Stimulated activated CD8-positive, alpha-beta memory T cell treated with anti-CD3 and anti-CD28 coated beads, Interleukin-4, amount 100 ng/mL, for 48 hours (primary cell): ENCODE measurements around the gene GPR137C.
A peak's percentile ranks its signal among the peaks of the same experiment; 100 is the strongest.
"Not testable (repeated sequence)": the region's sequence is repeated elsewhere in the genome, so short reads cannot be mapped to it uniquely, and the experiment has no call there.

Experiments used
- DNase-seq: peaks from one replicate; pipeline ENCODE4 v3.0.0-alpha.2; 2020

The GPR137C gene

DNA sequence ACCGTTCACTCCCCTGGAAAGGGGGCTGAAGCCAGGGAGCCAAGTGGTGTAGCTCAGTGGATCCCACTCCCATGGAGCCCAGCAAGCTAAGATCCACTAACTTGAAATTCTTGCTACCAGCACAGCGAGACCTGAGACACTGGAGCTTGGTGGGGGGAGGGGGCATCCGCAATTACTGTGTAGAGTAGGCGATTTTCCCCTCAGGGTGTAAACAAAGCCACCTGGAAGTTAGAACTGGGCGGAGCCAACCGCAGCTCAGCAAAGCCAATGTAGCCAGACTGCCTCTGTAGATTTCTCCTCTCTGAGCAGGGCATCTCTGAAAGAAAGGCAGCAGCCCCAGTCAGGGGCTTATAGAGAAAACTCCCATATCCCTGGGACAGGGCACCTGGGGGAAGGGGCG lies 15.8 kb downstream of the GPR137C start:
- DNase-seq = not testable (repeated sequence)

DNA sequence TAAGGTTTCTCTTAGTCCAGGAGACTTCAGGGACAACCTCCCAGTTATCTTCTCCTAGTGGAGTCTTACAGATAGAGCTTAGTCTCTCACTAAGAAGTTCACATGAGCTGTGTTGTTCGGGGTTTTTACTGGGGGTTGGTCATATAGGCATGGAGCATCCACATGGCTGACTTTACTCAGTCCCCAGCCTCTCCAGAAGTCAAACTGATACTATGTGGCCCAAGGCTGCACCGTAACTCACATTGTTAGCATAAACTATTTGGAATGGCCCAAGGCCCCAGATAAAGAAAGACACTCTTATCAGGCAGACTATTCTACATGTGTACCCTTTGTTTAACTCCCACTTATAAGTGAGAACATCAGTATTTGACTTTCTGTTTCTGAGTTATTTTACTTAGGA lies 23.2 kb downstream of the GPR137C start:
- no peak for DNase-seq

DNA sequence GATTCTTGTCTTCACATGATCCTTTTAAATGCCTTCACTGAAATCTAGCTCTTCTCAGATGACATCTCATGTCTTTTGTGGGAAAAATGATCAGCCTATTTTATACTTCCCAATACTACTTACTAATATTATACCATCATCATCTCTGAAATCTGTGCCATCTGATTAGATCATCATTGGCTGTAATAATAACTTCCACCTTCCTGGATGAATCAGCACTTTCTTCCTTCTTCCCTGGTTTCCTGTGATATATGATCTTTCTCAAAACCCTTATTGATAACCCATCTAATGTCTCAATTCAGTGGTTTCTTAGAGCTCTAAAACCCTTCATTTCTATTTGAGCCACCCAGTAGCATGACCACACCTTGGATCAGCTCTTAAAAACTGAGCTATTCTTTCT lies 30.9 kb downstream of the GPR137C start:
- no peak for DNase-seq

DNA sequence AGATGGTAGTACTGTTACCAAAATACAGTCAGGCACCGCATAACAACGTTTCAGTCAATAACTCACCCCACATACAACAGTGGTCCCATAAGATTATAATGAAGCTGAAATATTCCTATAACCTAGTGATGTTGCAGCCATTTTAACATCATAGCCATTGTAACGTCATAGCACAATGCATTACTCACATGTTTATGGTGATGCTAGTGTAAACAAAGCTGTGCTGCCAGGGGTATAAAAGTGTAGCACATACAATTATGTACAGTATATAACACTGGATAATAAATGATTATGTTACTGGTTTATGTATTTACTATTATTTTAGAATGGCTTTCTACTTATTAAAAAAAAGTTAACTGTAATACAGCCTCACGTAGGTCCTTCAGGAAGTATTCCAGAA lies 37.0 kb downstream of the GPR137C start:
- DNase-seq = no peak

DNA sequence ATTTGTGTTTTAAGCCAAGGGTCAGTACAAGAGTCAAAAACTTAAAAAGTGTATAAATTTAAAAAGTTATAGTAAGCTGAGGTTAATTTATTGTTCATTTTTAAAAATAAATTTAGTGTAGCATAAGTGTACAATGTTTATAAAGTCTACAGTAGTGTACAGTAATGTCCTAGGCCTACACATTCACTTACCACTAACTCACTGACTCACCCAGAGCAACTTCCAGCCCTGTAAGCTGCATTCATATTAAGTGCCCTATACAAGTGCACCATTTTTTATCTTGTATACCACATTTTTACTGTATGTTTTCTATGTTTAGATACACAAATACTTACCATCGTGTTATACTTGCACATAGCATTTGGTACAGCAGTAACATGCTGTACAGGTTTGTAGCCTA lies 37.7 kb downstream of the GPR137C start:
- no peak for DNase-seq

DNA sequence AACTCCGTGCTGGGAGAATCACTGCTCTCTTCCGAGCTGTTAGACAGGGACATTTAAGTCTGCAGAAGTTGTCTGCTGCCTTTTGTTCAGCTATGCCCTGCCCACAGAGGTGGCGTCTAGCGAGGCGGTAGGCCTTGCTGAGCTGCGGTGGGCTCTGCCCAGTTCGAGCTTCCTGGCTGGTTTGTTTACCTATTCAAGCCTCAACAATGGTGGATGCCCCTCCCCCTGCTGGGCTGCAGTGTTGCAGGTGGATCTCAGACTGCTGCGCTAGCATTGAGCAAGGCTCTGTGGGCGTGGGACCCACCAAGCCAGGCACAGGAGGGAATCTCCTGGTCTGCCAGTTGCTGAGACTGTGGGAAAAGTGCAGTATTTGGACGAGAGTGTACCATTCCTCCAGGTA lies 43.7 kb downstream of the GPR137C start:
- no peak for DNase-seq

DNA sequence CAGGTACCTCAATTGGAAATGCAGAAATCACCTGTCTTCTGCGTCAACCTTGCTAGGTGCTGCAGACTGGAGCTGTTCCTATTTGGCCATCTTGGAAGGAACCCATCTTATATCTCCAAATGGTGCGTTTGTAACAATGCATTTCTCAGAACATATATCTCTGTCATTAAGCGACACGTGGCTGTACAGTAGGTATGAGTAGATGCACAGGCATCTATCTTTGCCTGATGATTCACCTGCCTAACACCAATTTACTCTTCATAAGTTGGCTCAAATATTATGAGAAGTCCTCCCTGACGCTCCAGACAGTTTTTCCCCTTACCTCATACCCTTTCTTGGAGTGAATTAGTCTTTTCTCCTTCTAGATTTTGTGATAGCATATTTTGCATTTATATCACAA lies 44.2 kb downstream of the GPR137C start:
- no peak for DNase-seq

DNA sequence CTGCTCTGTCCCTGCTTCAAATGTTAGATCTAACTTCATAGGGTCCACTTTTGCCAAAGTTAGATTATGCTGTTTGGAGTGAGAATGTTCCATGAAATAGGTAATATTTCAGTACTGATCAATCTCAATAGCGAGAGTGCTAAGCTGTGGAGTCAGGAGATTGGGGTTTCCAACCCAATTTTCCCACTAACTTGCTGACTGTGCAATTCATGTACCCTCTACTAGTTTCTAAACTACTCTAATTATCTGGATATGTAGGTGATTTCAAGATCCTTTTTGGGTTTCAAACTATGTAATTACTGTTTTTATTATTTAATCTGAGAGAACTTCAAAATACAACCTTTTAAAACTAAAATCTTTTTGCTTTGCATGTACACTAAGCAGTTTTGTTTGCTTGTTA lies 45.9 kb downstream of the GPR137C start:
- DNase-seq = no peak

DNA sequence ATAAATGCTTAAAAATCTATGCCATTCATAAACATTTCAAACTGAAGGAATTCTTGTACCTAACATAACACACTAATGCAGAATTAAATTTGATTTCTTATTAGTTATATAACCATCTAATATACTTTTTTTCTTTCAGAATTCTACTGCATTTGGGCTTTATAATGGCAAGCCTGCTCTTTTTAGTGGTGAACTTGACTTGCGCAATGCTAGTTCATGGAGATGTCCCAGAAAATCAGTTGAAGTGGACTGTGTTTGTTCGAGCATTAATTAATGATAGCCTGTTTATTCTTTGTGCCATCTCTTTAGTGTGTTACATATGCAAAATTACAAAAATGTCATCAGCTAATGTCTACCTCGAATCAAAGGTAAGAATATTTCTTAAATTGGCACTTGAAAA lies 47.3 kb downstream of the GPR137C start:
- DNase-seq = no peak

DNA sequence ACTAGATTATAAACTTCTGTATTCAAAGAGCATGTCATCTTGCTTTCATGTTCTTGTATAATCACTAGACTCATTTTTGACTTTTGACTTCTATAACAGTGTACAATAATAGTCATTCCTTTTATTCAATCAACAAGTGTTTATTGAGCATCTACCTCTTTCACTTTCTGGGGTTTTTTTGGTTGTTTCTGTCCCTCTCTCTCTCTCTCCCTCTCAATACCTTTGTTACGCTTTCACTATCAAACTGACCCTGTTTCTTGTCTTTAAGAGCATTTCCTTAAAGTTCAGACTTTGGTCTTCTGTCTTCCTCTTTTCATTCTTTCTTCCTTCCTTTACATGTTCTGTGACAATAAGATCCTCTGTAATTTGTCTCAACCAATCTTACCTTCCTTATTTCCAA lies 49.5 kb downstream of the GPR137C start:
- no peak for DNase-seq

DNA sequence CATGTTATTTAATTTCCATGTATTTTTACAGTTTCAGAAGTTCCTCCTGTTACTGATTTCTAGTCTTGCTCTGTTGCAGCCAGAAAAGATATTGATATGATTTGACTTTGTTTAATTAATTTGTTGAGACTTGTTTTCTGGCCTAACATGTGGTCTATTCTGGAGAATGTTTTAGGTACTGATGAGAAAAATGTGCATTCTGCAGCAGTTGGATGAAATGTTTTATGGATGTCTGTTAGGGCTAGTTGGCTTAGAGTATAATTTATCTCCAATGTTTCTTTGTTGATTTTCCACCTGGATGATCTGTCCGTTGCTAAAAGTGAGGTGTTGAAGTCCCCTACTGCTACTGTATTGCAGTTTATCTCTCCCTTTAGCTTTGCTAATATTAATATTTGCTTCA lies 54.4 kb downstream of the GPR137C start:
- DNase-seq = no peak

DNA sequence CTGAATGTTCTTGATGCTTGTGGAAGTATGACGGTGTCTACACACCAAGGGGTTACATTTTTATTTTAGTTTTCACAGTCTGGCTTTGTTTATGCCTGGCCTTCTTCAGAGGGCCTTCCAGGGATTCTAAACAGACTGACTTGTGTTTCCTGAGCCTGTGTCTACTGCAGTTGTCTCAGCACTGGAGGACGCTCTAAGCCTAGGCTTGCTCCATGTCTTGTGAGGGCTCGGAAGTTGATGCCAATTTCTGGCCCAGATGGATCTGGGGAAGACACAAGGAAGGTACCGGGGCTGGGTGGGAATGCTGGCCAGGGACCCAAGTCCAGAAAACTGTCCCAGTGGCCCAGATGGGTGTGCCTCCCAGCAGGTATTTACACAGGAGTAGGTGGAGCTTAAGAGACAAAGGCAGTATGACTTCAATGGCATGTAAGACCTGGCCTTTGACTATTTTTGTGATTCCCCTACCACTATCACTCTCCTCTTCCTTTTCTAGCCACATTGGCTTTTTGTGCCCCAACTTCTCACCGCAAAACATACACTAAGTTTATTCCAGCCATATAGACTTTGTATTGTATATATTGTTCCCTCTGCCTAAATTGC lies 56.9 kb downstream of the GPR137C start:
- no peak for DNase-seq

DNA sequence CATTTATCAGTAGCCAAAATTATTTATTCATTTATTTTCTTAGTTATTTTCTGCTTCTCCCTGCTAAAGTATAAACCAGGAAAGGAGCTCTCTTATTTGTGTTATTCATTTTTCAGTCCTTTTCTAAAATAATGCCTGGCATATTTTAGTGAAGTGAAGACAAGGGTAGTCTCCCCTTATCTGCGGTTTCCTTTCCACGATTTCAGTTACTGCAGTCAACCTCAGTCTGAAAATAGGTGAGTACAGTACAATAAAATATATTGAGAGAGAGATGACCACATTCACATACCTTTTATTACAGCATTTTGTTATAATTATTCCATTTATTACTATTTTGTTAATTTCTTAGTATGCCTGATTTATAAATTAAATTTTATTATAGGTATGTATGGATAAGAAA lies 57.6 kb downstream of the GPR137C start:
- no peak for DNase-seq

DNA sequence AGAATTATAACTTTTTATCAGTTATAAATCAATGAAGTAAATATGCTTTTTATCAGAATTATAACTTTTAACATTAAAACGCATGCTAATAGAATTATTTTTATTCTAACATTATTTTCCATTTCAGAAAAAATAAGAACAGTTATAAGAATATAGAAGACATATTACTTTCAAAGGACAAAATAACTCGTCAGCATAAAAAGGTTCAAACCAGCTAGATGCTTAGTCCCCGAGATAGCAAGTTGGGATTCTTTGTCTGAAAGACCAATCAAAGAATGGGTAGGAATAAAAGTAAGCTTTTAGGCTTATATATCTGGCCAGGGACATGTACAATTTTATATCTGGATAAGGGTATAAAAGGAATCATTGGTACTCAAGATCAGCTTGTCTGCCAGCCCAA lies 66.0 kb downstream of the GPR137C start:
- no peak for DNase-seq

DNA sequence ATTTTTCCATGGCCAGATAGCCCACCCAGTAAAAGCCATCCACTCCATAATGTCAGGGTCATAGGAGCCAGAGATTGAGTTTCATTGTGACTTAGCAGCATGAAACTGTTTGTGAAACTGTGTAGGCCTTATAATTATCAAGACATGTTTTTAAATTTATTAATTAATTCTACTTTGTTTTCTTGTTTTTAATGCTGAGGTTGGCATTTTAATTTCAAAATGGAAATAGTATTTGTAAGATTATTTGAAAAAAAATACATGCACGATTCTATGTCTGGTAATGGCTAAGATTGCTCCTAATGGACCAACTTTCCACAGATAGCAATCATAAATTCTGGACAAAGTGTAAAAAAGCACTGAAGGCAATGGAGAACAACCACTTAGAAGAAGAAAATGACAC lies 67.1 kb downstream of the GPR137C start:
- DNase-seq = no peak

DNA sequence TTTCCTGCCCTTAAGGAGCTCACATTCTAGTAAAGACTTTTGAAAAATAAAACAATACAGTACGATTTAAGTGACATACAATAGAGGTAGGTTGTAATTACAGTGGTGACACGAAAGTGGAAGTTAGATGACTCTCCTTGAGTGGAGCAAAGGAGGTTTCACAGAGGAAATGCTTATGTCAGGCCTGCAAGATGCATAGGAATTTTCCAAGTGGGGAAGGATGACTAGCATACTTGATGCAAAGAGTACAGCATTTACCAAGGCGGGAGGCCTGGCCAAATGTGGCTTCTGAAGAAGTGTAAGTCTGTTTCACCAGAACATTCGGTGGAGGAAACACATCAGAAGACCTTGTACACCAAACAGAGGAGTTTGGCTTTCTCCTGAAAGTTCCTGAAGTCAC lies 87.5 kb downstream of the GPR137C start:
- peak; percentile 25 for DNase-seq

DNA sequence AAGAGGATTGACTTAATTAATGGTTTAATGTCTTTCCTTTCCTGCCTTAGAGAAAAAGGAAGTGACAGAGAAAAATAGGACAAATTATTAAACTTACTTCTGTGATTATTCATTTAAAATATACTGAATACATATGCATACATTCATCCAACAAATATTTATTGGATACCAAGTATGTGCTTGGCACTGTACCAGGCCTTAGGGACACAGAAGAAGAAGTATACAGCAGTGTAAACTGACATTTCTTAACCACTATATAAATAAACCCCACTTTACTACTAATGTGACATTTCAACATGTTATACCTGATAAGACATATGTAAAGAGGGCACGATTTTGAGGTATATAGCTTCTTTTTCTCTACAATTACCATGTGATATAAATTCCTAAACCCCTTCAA lies 89.1 kb downstream of the GPR137C start:
- DNase-seq = no peak

DNA sequence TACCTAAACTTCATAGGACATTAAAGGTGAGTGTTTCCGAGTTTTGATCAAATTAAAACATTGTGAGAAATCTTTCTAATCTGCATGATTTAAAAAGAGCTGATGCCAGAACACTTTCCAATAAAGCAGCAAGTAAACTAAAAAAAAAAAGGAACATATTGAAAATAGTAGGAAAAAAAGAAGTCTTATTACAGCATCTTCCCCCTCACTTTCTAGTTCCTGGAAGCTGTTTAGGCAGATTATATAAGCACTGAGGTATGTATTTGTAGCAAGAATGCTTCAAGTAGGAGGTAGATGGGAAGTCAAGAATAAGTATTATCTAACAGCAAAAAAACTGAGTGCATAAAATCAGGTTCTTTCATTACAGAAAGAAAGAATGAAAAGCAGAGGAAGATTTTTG lies 96.9 kb downstream of the GPR137C start:
- DNase-seq = no peak

DNA sequence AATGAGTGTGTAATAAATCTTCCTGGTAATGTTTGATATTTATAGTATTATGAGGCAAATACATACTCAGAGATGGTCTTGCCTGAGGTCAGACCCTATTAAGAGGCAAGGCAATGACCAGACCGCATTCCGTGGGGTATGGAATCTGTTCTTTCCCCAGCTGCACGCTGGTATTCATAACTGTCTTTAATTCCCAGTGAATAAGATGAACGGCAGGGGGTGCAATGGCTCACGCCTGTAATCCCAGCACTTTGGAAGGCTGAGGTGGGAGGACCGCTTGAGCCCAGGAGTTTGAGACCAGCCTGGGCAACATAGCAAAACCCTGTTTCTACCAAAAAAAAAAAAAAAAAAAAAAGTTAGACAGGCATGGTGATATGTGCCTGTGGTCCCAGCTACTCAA lies 98.1 kb downstream of the GPR137C start:
- no peak for DNase-seq

DNA sequence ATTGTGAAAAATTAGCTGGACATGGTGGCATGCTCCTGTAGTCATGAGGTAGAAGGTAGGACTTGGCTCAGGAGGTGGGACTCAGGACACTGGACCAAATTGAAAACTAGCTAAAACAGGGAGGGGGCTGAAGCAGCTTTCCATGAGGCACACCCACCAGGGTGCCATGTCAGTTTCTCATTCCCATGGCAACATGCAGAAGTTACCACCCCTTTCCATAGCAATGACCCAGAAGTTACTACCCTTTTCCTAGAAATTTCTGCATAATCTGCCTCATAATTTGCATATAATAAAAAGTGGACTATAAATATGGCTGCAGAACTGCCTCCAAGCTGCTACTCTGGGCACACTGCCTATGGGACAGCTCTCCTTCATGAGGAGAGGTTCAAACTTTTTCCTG lies 104.3 kb downstream of the GPR137C start:
- DNase-seq = no peak

DNA sequence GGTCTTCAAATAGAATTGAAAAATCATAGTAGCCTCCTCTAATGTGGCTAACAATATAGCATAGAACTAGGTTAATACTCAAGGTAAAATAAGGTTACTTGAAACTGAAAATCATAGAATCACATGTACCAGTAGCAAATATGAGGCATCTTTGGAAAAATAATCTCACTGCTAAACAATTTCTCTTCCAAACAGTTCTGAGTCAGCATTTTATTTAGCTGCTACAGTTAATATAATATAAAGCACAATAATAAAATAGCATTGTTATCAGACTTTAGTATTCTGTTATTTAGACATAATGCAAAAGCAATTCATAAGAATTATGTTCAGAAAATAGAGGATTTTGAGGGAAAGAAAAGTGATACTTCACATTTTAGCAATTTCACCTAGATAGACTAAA lies 107.7 kb downstream of the GPR137C start:
- no peak for DNase-seq

DNA sequence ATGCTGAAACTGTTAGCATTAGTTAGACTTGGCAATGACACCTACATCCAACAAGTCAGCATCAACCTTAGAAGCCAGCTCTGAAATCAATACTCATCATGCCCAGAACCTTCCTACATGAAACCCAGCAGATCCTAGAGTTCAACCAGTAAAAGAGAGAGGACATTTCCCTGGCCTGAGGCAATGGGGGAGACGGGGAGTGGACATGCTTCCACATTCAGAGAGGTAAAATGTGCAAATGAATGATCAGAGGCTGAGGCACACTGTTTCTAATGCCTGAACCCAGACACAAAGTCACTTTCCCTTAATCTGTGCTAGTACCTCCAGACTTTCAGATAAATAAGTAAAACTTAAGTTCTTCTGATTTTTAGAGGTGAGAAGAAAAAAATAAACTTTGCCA lies 108.2 kb downstream of the GPR137C start:
- no peak for DNase-seq

DNA sequence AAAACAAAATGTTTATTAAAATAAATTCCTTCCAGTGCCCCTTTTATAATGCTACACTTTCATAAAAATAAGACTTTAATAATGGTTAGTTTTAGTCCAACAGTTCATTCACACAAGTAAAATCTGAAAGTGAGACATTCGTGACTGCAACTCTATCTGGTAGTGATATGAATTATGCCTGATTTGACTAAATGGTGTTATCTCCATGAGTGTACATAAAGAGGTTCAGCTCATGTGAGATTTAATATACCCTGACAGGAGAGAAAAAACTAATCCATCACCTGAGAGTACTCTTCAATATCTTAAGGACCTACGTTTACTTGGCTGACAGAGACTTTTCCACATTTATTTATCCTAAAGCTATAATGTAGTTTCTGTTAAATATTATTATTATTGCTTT lies 108.7 kb downstream of the GPR137C start:
- no peak for DNase-seq

DNA sequence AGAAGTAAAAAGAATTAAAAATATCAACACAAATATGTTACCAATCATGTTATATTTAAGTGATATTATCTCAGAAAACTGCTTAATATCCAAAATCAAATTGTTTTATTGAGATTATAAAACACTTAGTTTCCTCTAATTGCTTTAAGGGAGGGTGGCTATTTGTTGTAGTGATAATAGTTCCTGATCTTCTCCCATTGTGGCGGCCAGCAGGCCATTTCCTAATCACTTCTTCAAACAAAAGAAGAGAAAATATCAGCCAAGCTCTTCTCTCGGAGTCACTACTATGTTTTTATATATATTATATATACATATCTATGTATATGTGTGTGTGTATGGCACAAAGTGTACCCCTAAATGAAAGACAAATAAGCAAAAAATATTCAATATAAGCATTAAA lies 111.2 kb downstream of the GPR137C start:
- DNase-seq = no peak

DNA sequence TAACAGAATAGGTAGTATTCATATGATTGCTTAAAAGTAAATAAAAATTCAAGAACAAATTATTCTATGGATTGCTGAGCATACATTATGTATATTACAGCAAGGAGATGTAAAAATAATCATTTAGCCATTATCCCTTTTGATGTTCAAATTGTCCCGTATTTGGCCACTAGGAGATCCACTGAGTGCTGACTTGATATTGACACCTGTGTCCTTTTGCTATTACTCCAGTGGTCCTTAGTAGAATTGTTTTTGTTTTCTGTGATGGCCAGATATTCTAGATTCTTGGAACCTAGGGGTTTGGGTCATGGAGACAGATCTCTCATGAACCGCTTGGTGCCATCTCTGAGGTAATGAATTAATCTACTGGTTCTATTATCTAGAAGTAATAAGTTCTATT lies 126.0 kb downstream of the GPR137C start:
- no peak for DNase-seq

DNA sequence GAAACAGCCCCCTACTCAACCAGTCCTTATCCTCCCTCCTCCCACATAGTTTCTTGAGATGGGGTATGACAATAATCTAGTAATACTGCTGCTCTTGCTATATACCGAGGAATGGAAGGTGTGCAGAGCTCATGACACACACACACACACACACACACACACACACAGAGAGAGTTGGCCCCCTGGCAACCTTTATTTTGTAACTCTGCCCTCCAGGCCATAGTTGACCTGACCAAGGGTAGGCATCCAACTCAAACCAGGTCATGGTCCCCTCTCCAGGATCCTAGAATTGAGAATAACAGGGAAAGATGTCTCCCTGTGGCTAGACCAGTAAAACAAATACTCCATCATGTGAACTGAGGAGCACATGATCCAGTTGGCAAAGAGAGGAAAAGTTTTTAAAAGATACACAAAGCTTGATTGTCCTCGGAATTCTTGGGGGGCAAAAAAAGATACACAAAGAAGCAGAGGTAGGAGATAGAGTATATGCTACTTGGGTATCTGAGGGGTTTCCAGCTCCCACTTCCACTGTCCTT lies 131.4 kb downstream of the GPR137C start:
- no peak for DNase-seq
